ENCODE data around the gene THSD8. TPM values are rescaled to one million over a fixed set of nuclear protein-coding genes. Genes with fewer than 3 reads are reported as not detected.

The THSD8 gene
- total RNA-seq, 4 donors from 2014 or later: 0.67 TPM; not detected in 3

GRCh38 chr19:12825254-12826131 is 23.6 kb downstream of the THSD8 start:
- no peaks in the 10 kb centered on the region for H3K4me1 ChIP-seq
- intact Hi-C loops (cut with DNase I): no loop called here
- H3K4me3 ChIP-seq (replicated peaks in 1 of 3): no peak overlapping the region
- 8 to 13% methylated on average over 26 to 46 of the region's 46 CpGs for WGBS, 2 donors
- no peaks in the 10 kb centered on the region for H3K9me3 ChIP-seq
- no peaks in the 10 kb centered on the region for H3K36me3 ChIP-seq
- peak in 1 of 2 donors; percentile 11 for DNase-seq
- peaks cover 12% of the 10 kb centered on the region for H3K27me3 ChIP-seq
- TF ChIP-seq POLR2A (IDR thresholded peaks at IDR 0.05) (no peak), CTCF (IDR thresholded peaks at IDR 0.05) (peak in 1 of 6 experiments; percentile 36)
- no peak overlapping the region for H3K27ac ChIP-seq

DNA sequence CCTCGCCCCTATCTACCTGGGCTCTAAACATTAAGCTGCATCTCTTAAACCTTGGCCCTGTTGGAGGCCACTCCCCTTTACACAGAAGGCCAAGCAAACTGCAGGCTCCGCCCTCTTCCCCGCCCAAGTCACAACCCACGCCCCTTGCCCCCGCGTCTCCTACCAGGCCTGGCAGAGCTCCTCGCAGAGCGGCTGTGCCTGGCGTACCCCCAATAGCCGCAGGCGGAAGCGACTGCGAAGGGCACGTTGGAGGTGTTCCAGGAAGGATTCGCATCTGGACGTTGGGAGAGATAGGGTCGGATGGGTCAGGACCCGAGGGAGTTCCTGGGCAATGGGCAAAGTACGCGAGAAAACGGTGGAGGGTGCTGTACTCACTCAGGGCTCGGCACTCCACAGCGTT is 26.6 kb downstream of the THSD8 start:
- WGBS, 2 donors: 6 to 9% methylated on average over 18 to 23 of the region's 23 CpGs
- no peak for TF ChIP-seq CTCF (IDR thresholded peaks at IDR 0.05)
- TF ChIP-seq POLR2A (IDR thresholded peaks at IDR 0.05): no peak
- Histone ChIP-seq H3K27ac (no peak overlapping the region), H3K9me3 (no peaks in the 10 kb centered on the region), H3K4me1 (peaks cover 0 to 10% of the 10 kb centered on the region in 2 donors), H3K27me3 (peaks cover 25% of the 10 kb centered on the region), H3K4me3 (replicated peaks in 1 of 3) (no peak overlapping the region), H3K36me3 (no peaks in the 10 kb centered on the region)
- intact Hi-C loops (cut with DNase I): no loop called here
- DNase-seq: peak in 1 of 2 donors; percentile 16

GRCh38 chr19:12833418-12833737 is 31.5 kb downstream of the THSD8 start:
- H3K27me3 ChIP-seq: peaks cover 48% of the 10 kb centered on the region
- TF ChIP-seq CTCF (IDR thresholded peaks at IDR 0.05) (no peak), POLR2A (IDR thresholded peaks at IDR 0.05) (no peak)

GRCh38 chr19:12833738-12834565 is 32.1 kb downstream of the THSD8 start:
- WGBS, 2 donors: 0% methylated on average over 4 to 5 of the region's 87 CpGs
- no peaks in the 10 kb centered on the region for H3K36me3 ChIP-seq

More at GRCh38 chr19:12833418-12833737, 31.5 kb downstream of the THSD8 start:
- Histone ChIP-seq H3K4me3 (replicated peaks in 1 of 3) (no peak overlapping the region), H3K9me3 (no peaks in the 10 kb centered on the region), H3K27ac (no peak overlapping the region), H3K4me1 (peaks cover 4 to 20% of the 10 kb centered on the region in 2 donors), H3K36me3 (no peaks in the 10 kb centered on the region)
- 0% methylated on average over 3 to 4 of the region's 5 CpGs for WGBS, 2 donors
- no peak for DNase-seq
- intact Hi-C loops (cut with DNase I): no loop called here

More at GRCh38 chr19:12833738-12834565, 32.1 kb downstream of the THSD8 start:
- intact Hi-C loops (cut with DNase I): no loop called here
- DNase-seq: peak; percentile 12 to 13
- TF ChIP-seq POLR2A (IDR thresholded peaks at IDR 0.05) (no peak), CTCF (IDR thresholded peaks at IDR 0.05) (no peak)
- peaks cover 7 to 26% of the 10 kb centered on the region in 2 donors for H3K4me1 ChIP-seq
- H3K27me3 ChIP-seq: peaks cover 53% of the 10 kb centered on the region
- no peak overlapping the region for H3K27ac ChIP-seq
- no peaks in the 10 kb centered on the region for H3K9me3 ChIP-seq
- peak overlapping the region in 1 of 3 donors; percentile 24 for H3K4me3 ChIP-seq (replicated peaks in 1 of 3)

Measured in thyroid gland (tissue), 4 donors.